Heart left ventricle (tissue), 16 donors: ENCODE measurements around the gene NR1H2. TPM values are rescaled to one million over a fixed set of nuclear protein-coding genes. Genes with fewer than 3 reads are reported as not detected.

Source experiments
- ATAC-seq, 4 donors: fragments of 200-7000 bp; cut with Tn5 transposase; one replicate each; pipeline ENCODE4 v1.9.1; 2020 to 2022; ENCODE audit warnings: moderate library complexity in 4 of 4, mild to moderate bottlenecking in 3 of 4, moderate number of reproducible peaks in 1 of 4
- DNase-seq, 5 donors: peaks; one replicate each; pipeline ENCODE4 v3.0.0-alpha.2; 2020
- H3K27ac ChIP-seq, 12 donors: fragments of 200-600 bp; sonication (generic) in 4 of 12; one replicate each; pipeline versions ENCODE4 v1.5.0 to v1.8.0; 2016 to 2022; ENCODE audit warnings: mild to moderate bottlenecking in 2 of 12
- H3K27me3 ChIP-seq, 9 donors: fragments of 200-600 bp; sonication (generic) in 2 of 9; one replicate each; pipeline versions ENCODE4 v1.5.1 to v1.8.0; 2016 to 2022; ENCODE audit warnings: mild to moderate bottlenecking in 3 of 9
- H3K36me3 ChIP-seq, 9 donors: fragments of 200-600 bp; sonication (generic) in 2 of 9; one replicate each; pipeline versions ENCODE4 v1.5.0 to v1.8.0; 2018 to 2022; ENCODE audit warnings: mild to moderate bottlenecking in 2 of 9
- H3K4me1 ChIP-seq, 12 donors: fragments of 200-600 bp; sonication (generic) in 4 of 12; one replicate each; pipeline versions ENCODE4 v1.5.0 to v1.8.0; 2016 to 2022; ENCODE audit warnings: mild to moderate bottlenecking in 3 of 12
- H3K4me3 ChIP-seq, 12 donors: fragments of 200-600 bp; sonication (generic) in 4 of 12; one replicate each; pipeline versions ENCODE4 v1.5.0 to v1.8.0; 2017 to 2022; ENCODE audit warnings: mild to moderate bottlenecking in 9 of 12, moderate library complexity in 4 of 12
- H3K9me3 ChIP-seq, 12 donors: fragments of 200-600 bp; sonication (generic) in 4 of 12; one replicate each; pipeline versions ENCODE4 v1.5.0 to v1.8.0; 2016 to 2022; ENCODE audit warnings: mild to moderate bottlenecking in 1 of 12
- POLR2A ChIP-seq, 2 donors: fragments of 450-650 bp; IDR thresholded peaks; one replicate each; pipeline ENCODE4 v1.6.1; 2017; ENCODE audit warnings: antibody characterized with exemption in 2 of 2, mild to moderate bottlenecking in 2 of 2, moderate library complexity in 2 of 2
- WGBS, 4 donors: extraction: QIAGEN DNeasy Blood & Tissue Kit in 2 of 4; methylation state at CpG; one replicate each; pipeline versions ENCODE4 v1.1.5 to v1.1.7; 2013 to 2018; 5-methylcytosine and 5-hydroxymethylcytosine counted together
- intact Hi-C, 10 donors: fragments of 100-400 bp; cut with DNase I; formaldehyde crosslinking; loops; one replicate each; pipeline versions ENCODE4 v1.11.1 to v1.14.2; 2022
- polyA plus RNA-seq, 2 donors: library from polyadenylated mRNA; stranded (reverse); fragments of 200-250 nt; gene quantifications; one replicate each; pipeline ENCODE4 v1.2.3, GENCODE V29; 2013
- total RNA-seq, 9 donors: library from RNA; depleted of rRNA in 2 of 9; stranded (reverse); fragments of >200 nt in 2 of 9; fragmentation: NEBNext Ultra II Directional in 3 of 9; extraction: Animal tissue kit (Norgen Biotek cat#: 25700) in 3 of 9; gene quantifications; one replicate each; pipeline versions ENCODE4 v1.1.0 to v1.2.4, GENCODE V29; 2016 to 2023
- TF ChIP-seq, protein P1 (sequence below), 12 donors: fragments of 200-600 bp; sonication (generic) in 4 of 12; IDR thresholded peaks; one replicate each; pipeline versions ENCODE4 v1.5.0 to v1.8.0; 2018 to 2022; ENCODE audit warnings: antibody characterized with exemption in 12 of 12, mild to moderate bottlenecking in 5 of 12
- donor health status: ischemic (EF 13 %, LVEDD 7.1; RV severe dilation, severe dysfunction).
- donor health status: healthy with polysubstance abuse.
- donor health status: DM: no; HTN: yes; CAD: no.
- donor health status: DM: no; HTN: no; CAD: no.
- donor health status: ischemic (EF 25% LVEDD 6.9; RV normal size, moderate dysfunction).
- donor health status: ischemic (EF 25% LVEDD 5.7; RV mildly dilated, moderate dysfunction).
- donor health status: healthy.
- donor health status: DM: yes; HTN: yes; CAD: no.
- donor health status: ischemic (EF 35%, LVEDD 5.7; RV mildly dilated, moderate dysfunction).
- donor health status: nonischemic (EF 11% LVEDD 7.7; RV severe dilation, severe dysfunction).
- donor health status: DM: yes; HTN: yes; CAD: no.
- donor health status: PGD.
- donor health status: ischemic (EF 29% LVEDD 5.4; RV normal size, mild dysfunction).
- donor health status: nonischemic (EF 23%, LVEDD 6.1; RV moderate dilation, normal function).

Gene NR1H2
- total and polyA plus RNA-seq, 11 donors, result 66.2 to 162 (median 91.5) TPM

DNA sequence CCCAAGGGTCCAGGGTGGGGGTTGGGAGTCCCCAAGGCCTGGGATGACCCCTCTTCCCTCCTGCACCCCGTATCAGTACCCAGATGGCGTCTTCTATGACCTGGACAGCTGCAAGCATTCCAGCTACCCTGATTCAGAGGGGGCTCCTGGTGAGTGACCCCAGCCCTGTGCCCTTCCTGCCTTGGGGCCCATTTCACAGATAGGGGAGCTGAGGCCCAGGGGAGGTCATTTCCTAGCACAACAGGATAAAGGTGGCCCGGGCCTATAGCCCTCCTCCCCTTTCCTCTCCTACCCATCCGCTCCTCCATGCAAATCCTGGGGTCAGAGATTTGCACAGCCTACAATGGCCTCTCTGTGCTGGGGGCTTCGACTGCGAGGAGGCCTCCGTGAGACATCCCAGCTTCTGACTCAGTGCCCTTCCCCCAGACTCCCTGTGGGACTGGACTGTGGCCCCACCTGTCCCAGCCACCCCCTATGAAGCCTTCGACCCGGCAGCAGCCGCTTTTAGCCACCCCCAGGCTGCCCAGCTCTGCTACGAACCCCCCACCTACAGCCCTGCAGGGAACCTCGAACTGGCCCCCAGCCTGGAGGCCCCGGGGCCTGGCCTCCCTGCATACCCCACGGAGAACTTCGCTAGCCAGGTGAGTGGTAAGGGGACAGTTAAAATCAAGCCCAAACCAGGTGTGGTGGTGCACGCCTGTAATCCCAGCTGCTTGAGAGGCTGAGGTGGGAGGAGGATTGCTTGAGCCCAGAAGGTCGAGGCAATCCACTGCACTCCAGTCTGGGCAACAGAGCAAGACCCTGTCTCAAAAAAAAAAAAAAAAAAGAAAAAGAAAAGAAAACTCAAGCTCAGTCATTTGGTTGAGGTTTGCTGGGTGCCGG lies 46.4 kb downstream of the NR1H2 start:
- Histone ChIP-seq H3K27me3 (peaks cover 13 to 50% (median 36%) of the 10 kb centered on the region in 9 donors), H3K4me1 (peaks cover 0 to 9% (median 0%) of the 10 kb centered on the region in 12 donors), H3K4me3 (no peak overlapping the region), H3K27ac (no peak overlapping the region), H3K9me3 (no peaks in the 10 kb centered on the region), H3K36me3 (no peaks in the 10 kb centered on the region)
- TF ChIP-seq, protein P1, sequence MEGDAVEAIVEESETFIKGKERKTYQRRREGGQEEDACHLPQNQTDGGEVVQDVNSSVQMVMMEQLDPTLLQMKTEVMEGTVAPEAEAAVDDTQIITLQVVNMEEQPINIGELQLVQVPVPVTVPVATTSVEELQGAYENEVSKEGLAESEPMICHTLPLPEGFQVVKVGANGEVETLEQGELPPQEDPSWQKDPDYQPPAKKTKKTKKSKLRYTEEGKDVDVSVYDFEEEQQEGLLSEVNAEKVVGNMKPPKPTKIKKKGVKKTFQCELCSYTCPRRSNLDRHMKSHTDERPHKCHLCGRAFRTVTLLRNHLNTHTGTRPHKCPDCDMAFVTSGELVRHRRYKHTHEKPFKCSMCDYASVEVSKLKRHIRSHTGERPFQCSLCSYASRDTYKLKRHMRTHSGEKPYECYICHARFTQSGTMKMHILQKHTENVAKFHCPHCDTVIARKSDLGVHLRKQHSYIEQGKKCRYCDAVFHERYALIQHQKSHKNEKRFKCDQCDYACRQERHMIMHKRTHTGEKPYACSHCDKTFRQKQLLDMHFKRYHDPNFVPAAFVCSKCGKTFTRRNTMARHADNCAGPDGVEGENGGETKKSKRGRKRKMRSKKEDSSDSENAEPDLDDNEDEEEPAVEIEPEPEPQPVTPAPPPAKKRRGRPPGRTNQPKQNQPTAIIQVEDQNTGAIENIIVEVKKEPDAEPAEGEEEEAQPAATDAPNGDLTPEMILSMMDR (IDR thresholded peaks at IDR 0.05), result no peak
- TF ChIP-seq POLR2A (IDR thresholded peaks at IDR 0.05), result no peak
- WGBS, 4 donors, result 77 to 85% (median 80%) methylated on average over 10 to 18 of the region's 18 CpGs
- DNase-seq, result no peak
- no peak for ATAC-seq
- intact Hi-C loops, result no loop called here

DNA sequence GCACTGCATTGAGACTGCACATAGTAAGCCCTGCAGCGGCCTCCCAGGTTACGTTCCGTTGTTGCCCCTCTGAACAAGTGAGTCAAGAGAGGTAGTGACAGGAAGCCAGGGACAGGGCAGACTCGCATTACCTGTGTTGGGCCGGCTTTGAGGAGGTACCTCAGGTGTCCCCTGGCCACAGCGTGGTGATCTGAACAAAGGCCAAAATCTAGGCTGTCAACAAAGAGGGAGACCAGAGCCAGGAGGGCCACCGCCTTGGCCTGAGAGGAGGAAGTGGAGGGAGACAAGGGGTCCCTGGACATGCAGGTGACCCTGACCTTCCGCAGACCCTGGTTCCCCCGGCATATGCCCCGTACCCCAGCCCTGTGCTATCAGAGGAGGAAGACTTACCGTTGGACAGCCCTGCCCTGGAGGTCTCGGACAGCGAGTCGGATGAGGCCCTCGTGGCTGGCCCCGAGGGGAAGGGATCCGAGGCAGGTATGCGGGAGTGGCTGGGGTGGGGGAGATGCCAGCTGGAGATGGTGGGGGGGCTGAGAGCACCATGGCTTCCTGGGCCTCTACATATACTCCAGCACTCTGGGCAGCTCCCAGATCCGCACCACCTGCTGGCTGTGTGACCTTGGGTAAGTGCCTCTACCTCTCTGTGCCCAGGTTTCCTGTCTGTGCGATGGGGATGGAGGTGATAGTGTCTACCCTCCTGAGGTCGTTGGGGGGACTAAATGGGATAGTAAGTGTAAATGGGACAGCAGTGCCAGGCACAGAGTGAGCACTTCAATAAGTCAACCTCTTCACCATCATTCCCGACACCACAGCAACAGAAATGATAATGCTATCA lies 47.2 kb downstream of the NR1H2 start:
- H3K4me3 ChIP-seq, result no peak overlapping the region
- H3K9me3 ChIP-seq, result no peaks in the 10 kb centered on the region
- ATAC-seq (no peak), DNase-seq (no peak)
- intact Hi-C loops, result no loop called here
- H3K27me3 ChIP-seq, result peaks cover 7 to 45% (median 29%) of the 10 kb centered on the region in 9 donors
- WGBS, 4 donors, result 80 to 82% (median 81%) methylated on average over 15 to 22 of the region's 22 CpGs
- no peaks in the 10 kb centered on the region for H3K36me3 ChIP-seq
- no peak for TF ChIP-seq POLR2A (IDR thresholded peaks at IDR 0.05)
- TF ChIP-seq, protein P1 (IDR thresholded peaks at IDR 0.05), result no peak
- peaks cover 0 to 14% (median 1%) of the 10 kb centered on the region in 12 donors for H3K4me1 ChIP-seq
- no peak overlapping the region for H3K27ac ChIP-seq

DNA sequence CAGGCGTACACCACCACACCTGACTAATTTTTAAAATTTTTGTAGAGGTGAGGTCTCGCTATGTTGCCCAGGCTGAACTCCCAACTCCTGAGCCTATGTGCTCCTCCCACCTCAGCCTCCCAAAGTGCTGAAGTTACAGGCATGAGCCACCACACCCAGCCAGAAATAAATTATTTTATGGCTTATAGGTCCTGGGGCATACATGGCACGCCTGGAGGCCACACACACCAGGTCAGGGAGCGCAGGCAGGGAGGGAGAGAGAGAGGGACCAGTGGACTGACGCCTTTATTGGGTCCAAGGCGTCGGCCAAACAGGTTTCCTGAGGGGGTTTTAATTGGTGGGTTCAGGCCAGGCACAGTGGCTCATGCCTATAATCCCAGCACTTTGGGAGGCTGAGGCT lies 49.3 kb downstream of the NR1H2 start:
- Histone ChIP-seq H3K27me3 (peaks cover 0 to 28% (median 10%) of the 10 kb centered on the region in 9 donors), H3K9me3 (no peaks in the 10 kb centered on the region), H3K4me3 (no peak overlapping the region), H3K36me3 (no peaks in the 10 kb centered on the region), H3K27ac (no peak overlapping the region), H3K4me1 (peaks cover 0 to 11% (median 2%) of the 10 kb centered on the region in 12 donors)
- TF ChIP-seq, protein P1 (IDR thresholded peaks at IDR 0.05), result no peak
- TF ChIP-seq POLR2A (IDR thresholded peaks at IDR 0.05), result no peak
- no peak for ATAC-seq
- 65 to 90% (median 85%) methylated on average over 7 of the region's 7 CpGs for WGBS, 4 donors
- no peak for DNase-seq
- intact Hi-C loops, result no loop called here
